ENCODE data around the gene FARP2. TPM values are rescaled to one million over a fixed set of nuclear protein-coding genes. Genes with fewer than 3 reads are reported as not detected.

Gene FARP2
- total and polyA plus RNA-seq, 2 of the 13 experiments (the other 11 are each of a cell fraction or from before 2014, with no cell fraction given), result 28.0 to 45.4 TPM

DNA sequence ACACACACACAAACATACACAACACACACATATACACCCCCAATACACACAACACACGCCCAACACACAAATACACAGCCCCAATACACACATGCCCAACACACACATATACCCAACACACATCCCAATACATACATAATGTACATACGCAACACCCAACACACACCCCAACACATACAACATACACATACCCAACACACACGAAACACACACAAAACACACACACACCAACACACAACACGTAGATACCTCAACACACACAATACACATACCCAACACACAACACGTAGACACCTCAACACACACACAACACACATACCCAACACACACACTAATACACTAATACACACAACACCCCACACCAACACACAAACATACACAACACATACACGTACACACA lies 161.2 kb downstream of the FARP2 start:
- Histone ChIP-seq H3K27ac (ENCODE audit: extremely low read length, insufficient read depth, low read length) (no peak overlapping the region), H3K4me2 (ENCODE audit: low read depth, low read length) (no peak overlapping the region), H4K20me1 (ENCODE audit: insufficient read depth, low read length) (no peaks in the 10 kb centered on the region), H3K27me3 (ENCODE audit: control insufficient read depth in 1 of 2, insufficient read depth in 2 of 2, low read length in 2 of 2) (no peaks in the 10 kb centered on the region; a peak in 2 of 5 replicates), H3K9ac (ENCODE audit: insufficient read depth, low read depth, low read length) (no peak overlapping the region), H3K4me3 (replicated peaks in 1 of 3; ENCODE audit: insufficient read depth in 1 of 3, low read depth in 2 of 3, low read length in 3 of 3) (no peak overlapping the region), H2AFZ (ENCODE audit: low read length) (no peak overlapping the region), H3K79me2 (ENCODE audit: insufficient read depth, low read length) (no peaks in the 10 kb centered on the region), H3K36me3 (replicated peaks in 1 of 2; ENCODE audit: control insufficient read depth in 1 of 2, insufficient read depth in 2 of 2, low read length in 2 of 2) (no peaks in the 10 kb centered on the region), H3K4me1 (ENCODE audit: insufficient read depth, low read length) (peaks cover 56% of the 10 kb centered on the region), H3K9me3 (ENCODE audit: low read length) (no peaks in the 10 kb centered on the region)
- DNase-seq (ENCODE audit: low spot score), result no peak
- no TSS peak for BruUV-seq (replicated peaks)
- no peak for ATAC-seq
- TF ChIP-seq IKZF1 (IDR thresholded peaks at IDR 0.05), result 0 out of 2 replicates have a peak, but pooled peaks have one; percentile 34
- no peak for TF ChIP-seq ZNF605 (CRISPR knock-in tag; IDR thresholded peaks at IDR 0.05)
- TF ChIP-seq FOXA1 (IDR thresholded peaks at IDR 0.05), result peak; percentile 17; the same call in 1 of the 2 replicates
- TF ChIP-seq FOXA1 (CRISPR knock-in tag; IDR thresholded peaks at IDR 0.05), result no peak
- TF ChIP-seq ZNF207 (IDR thresholded peaks at IDR 0.05; ENCODE audit: borderline replicate concordance), result peak; percentile 76; the same call in 1 of the 2 replicates
- TF ChIP-seq FOXP1 (IDR thresholded peaks at IDR 0.05), result peak; percentile 4; the same call in 1 of the 2 replicates
- TF ChIP-seq FOXP1 (CRISPR knock-in tag; IDR thresholded peaks at IDR 0.05), result no peak
- peak; percentile 54 for TF ChIP-seq JUNB (CRISPR knock-in tag; IDR thresholded peaks at IDR 0.05; ENCODE audit: borderline replicate concordance)
- TF ChIP-seq, protein P1, sequence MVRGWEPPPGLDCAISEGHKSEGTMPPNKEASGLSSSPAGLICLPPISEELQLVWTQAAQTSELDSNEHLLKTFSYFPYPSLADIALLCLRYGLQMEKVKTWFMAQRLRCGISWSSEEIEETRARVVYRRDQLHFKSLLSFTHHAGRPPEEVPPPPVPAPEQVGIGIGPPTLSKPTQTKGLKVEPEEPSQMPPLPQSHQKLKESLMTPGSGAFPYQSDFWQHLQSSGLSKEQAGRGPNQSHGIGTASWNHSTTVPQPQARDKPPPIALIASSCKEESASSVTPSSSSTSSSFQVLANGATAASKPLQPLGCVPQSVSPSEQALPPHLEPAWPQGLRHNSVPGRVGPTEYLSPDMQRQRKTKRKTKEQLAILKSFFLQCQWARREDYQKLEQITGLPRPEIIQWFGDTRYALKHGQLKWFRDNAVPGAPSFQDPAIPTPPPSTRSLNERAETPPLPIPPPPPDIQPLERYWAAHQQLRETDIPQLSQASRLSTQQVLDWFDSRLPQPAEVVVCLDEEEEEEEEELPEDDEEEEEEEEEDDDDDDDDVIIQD (CRISPR knock-in tag; IDR thresholded peaks at IDR 0.05; ENCODE audit: low read depth), result no peak
- TF ChIP-seq, protein P2, sequence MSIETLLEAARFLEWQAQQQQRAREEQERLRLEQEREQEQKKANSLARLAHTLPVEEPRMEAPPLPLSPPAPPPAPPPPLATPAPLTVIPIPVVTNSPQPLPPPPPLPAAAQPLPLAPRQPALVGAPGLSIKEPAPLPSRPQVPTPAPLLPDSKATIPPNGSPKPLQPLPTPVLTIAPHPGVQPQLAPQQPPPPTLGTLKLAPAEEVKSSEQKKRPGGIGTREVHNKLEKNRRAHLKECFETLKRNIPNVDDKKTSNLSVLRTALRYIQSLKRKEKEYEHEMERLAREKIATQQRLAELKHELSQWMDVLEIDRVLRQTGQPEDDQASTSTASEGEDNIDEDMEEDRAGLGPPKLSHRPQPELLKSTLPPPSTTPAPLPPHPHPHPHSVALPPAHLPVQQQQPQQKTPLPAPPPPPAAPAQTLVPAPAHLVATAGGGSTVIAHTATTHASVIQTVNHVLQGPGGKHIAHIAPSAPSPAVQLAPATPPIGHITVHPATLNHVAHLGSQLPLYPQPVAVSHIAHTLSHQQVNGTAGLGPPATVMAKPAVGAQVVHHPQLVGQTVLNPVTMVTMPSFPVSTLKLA (IDR thresholded peaks at IDR 0.05), result 0 out of 2 replicates have a peak, but pooled peaks have one; percentile 2
- in situ Hi-C loops (cut with HindIII; ENCODE audit: extremely low pct_ligation_motif_present, low pct_unique_long_range_greater_than_20kb), result no loop called here
- intact Hi-C loops (cut with micrococcal nuclease; ENCODE audit: unreplicated experiment), result no loop called here
- 83% methylated on average over 6 of the region's 6 CpGs for WGBS (ENCODE audit: low lambda C conversion rate)
- ChIA-PET POLR2A (no interaction called here), CTCF (ENCODE audit: low intra/inter-chr PET ratio, low total read pairs) (no interaction called here)
- FAIRE-seq, result no peak

Measured in HepG2 (cell line).